ENCODE measurements around the gene MAD1L1.

The MAD1L1 gene

GRCh38 chr7:2219606-2220005, 13.1 kb downstream of the MAD1L1 start:
- DNase-seq (ENCODE audit: extremely low read depth in 1 of 2, low read depth in 1 of 2) = no peak

- DNase-seq (ENCODE audit: extremely low read depth in 1 of 2, low read depth in 1 of 2) = no peak
These were observed 13.6 kb downstream of the MAD1L1 start for GRCh38 chr7:2219136-2219535.

GRCh38 chr7:2218444-2218785, 14.3 kb downstream of the MAD1L1 start:
- DNase-seq (ENCODE audit: extremely low read depth in 1 of 2, low read depth in 1 of 2) = no peak

- DNase-seq (ENCODE audit: extremely low read depth in 1 of 2, low read depth in 1 of 2) = no peak
These were observed 14.9 kb downstream of the MAD1L1 start for GRCh38 chr7:2217716-2218443.

- no peak for DNase-seq (ENCODE audit: extremely low read depth in 1 of 2, low read depth in 1 of 2)
These were observed 15.5 kb downstream of the MAD1L1 start for GRCh38 chr7:2217206-2217605.

GRCh38 chr7:2215851-2216250, 16.9 kb downstream of the MAD1L1 start:
- no peak for DNase-seq (ENCODE audit: extremely low read depth in 1 of 2, low read depth in 1 of 2)

- no peak for DNase-seq (ENCODE audit: extremely low read depth in 1 of 2, low read depth in 1 of 2)
These were observed 18.1 kb downstream of the MAD1L1 start for GRCh38 chr7:2214636-2215035.

GRCh38 chr7:2213551-2214215, 19.1 kb downstream of the MAD1L1 start:
- no peak for DNase-seq (ENCODE audit: extremely low read depth in 1 of 2, low read depth in 1 of 2)

GRCh38 chr7:2212906-2213305, 19.8 kb downstream of the MAD1L1 start:
- DNase-seq (ENCODE audit: extremely low read depth in 1 of 2, low read depth in 1 of 2) = no peak

- no peak for DNase-seq (ENCODE audit: extremely low read depth in 1 of 2, low read depth in 1 of 2)
These were observed 20.8 kb downstream of the MAD1L1 start for GRCh38 chr7:2211926-2212325.

GRCh38 chr7:2211259-2211880, 21.4 kb downstream of the MAD1L1 start:
- DNase-seq (ENCODE audit: extremely low read depth in 1 of 2, low read depth in 1 of 2) = no peak

GRCh38 chr7:2210551-2211258, 22.0 kb downstream of the MAD1L1 start:
- DNase-seq (ENCODE audit: extremely low read depth in 1 of 2, low read depth in 1 of 2) = no peak

- no peak for DNase-seq (ENCODE audit: extremely low read depth in 1 of 2, low read depth in 1 of 2)
These were observed 22.8 kb downstream of the MAD1L1 start for GRCh38 chr7:2209961-2210323.

- DNase-seq (ENCODE audit: extremely low read depth in 1 of 2, low read depth in 1 of 2) = peak; percentile 15 to 17
These were observed 23.4 kb downstream of the MAD1L1 start for GRCh38 chr7:2209146-2209960.

GRCh38 chr7:2208712-2209111, 24.0 kb downstream of the MAD1L1 start:
- no peak for DNase-seq (ENCODE audit: extremely low read depth in 1 of 2, low read depth in 1 of 2)

- DNase-seq (ENCODE audit: extremely low read depth in 1 of 2, low read depth in 1 of 2) = no peak
These were observed 27.5 kb downstream of the MAD1L1 start for GRCh38 chr7:2205036-2205780.

- no peak for DNase-seq (ENCODE audit: extremely low read depth in 1 of 2, low read depth in 1 of 2)
These were observed 28.3 kb downstream of the MAD1L1 start for GRCh38 chr7:2204446-2204845.

GRCh38 chr7:2203766-2204300, 28.9 kb downstream of the MAD1L1 start:
- DNase-seq (ENCODE audit: extremely low read depth in 1 of 2, low read depth in 1 of 2) = no peak

GRCh38 chr7:2202901-2203765, 29.6 kb downstream of the MAD1L1 start:
- no peak for DNase-seq (ENCODE audit: extremely low read depth in 1 of 2, low read depth in 1 of 2)

Data from stimulated activated CD8-positive, alpha-beta memory T cell treated with anti-CD3 and anti-CD28 coated beads, Interleukin-7, amount 100 ng/mL, for 48 hours (primary cell).